Calu3 (cell line): ENCODE measurements around the gene CDK6. TPM values are rescaled to one million over a fixed set of nuclear protein-coding genes. Genes with fewer than 3 reads are reported as not detected.

Experiments
- BruUV-seq: library from RNA; stranded (reverse); fragments of 400-500 nt; replicated peaks from 2 replicates; lab custom pipeline; 2021; lab: Mats Ljungman, UMichigan
- CTCF ChIA-PET: fragments of 300-600 bp; sonication (Branson Sonifier 250); formaldehyde crosslinking; loops from one replicate; lab custom pipeline; 2022; ENCODE audit warnings: antibody characterized with exemption; lab: Charles Lee
- DNase-seq: peaks from one replicate; pipeline ENCODE4 v3.0.0; 2022
- H3K27ac Mint-ChIP-seq: one replicate; pipeline ENCODE4 v1.8.0; 2022; ENCODE audit warnings: mixed read lengths; ENCODE audit not compliant: unreplicated experiment
- H3K27me3 Mint-ChIP-seq: one replicate; pipeline ENCODE4 v1.8.0; 2022; ENCODE audit warnings: mixed read lengths; ENCODE audit not compliant: unreplicated experiment
- H3K36me3 Mint-ChIP-seq: one replicate; pipeline ENCODE4 v1.8.0; 2022; ENCODE audit warnings: mild to moderate bottlenecking, moderate library complexity, mixed read lengths; ENCODE audit not compliant: insufficient read depth, unreplicated experiment
- H3K4me1 Mint-ChIP-seq: one replicate; pipeline ENCODE4 v1.8.0; 2022; ENCODE audit warnings: mild to moderate bottlenecking, low read depth, mixed read lengths; ENCODE audit not compliant: unreplicated experiment
- H3K4me3 Mint-ChIP-seq: one replicate; pipeline ENCODE4 v1.8.0; 2022; ENCODE audit warnings: mild to moderate bottlenecking, low read depth, moderate library complexity, mixed read lengths; ENCODE audit not compliant: unreplicated experiment
- H3K9me3 Mint-ChIP-seq: one replicate; pipeline ENCODE4 v1.8.0; 2022; ENCODE audit warnings: low read depth, mixed read lengths; ENCODE audit not compliant: unreplicated experiment
- CTCF ChIP-seq: fragments of 200-600 bp; IDR thresholded peaks from one replicate; pipeline ENCODE4 v1.8.0; 2022; ENCODE audit warnings: antibody characterized with exemption; ENCODE audit not compliant: unreplicated experiment
- intact Hi-C: fragments of 100-400 bp; cut with micrococcal nuclease; formaldehyde crosslinking; loops from one replicate; pipeline ENCODE4 v1.10.0; 2022; ENCODE audit not compliant: unreplicated experiment
- total RNA-seq: library from RNA; stranded (reverse); gene quantifications from 2 replicates; pipeline ENCODE4 v1.2.3, GENCODE V29; 2022

CDK6 gene
- total RNA-seq, 1 experiment from 2014 or later: 87.9 TPM

GRCh38 chr7:92727755-92728154 is 108.6 kb downstream of the CDK6 start:
- TF ChIP-seq CTCF: no peak
- Mint-ChIP-seq H3K4me3 (no peak overlapping the region), H3K36me3 (peaks cover 20% of the 10 kb centered on the region), H3K4me1 (peaks cover 9% of the 10 kb centered on the region), H3K9me3 (no peaks in the 10 kb centered on the region), H3K27ac (no peak overlapping the region), H3K27me3 (no peaks in the 10 kb centered on the region)
- intact Hi-C loops: no loop called here
- no TSS peak for BruUV-seq
- CTCF ChIA-PET: no interaction called here
- DNase-seq: no peak

GRCh38 chr7:92725161-92725925 is 111.0 kb downstream of the CDK6 start:
- Mint-ChIP-seq H3K4me3 (no peak overlapping the region), H3K36me3 (peaks cover 30% of the 10 kb centered on the region), H3K9me3 (no peaks in the 10 kb centered on the region), H3K27me3 (no peaks in the 10 kb centered on the region), H3K4me1 (peaks cover 17% of the 10 kb centered on the region), H3K27ac (no peak overlapping the region)
- no peak for DNase-seq
- intact Hi-C loops: no loop called here
- TF ChIP-seq CTCF: no peak
- CTCF ChIA-PET: no interaction called here
- BruUV-seq: no TSS peak

GRCh38 chr7:92723943-92724342 is 112.4 kb downstream of the CDK6 start:
- no peaks in the 10 kb centered on the region for H3K27me3 Mint-ChIP-seq
- CTCF ChIA-PET: no interaction called here
- no peaks in the 10 kb centered on the region for H3K9me3 Mint-ChIP-seq
- BruUV-seq: no TSS peak
- intact Hi-C loops: no loop called here
- H3K4me3 Mint-ChIP-seq: no peak overlapping the region
- TF ChIP-seq CTCF: no peak
- no peak for DNase-seq
- H3K36me3 Mint-ChIP-seq: peaks cover 30% of the 10 kb centered on the region
- peak overlapping the region; percentile 64 for H3K27ac Mint-ChIP-seq
- peaks cover 30% of the 10 kb centered on the region for H3K4me1 Mint-ChIP-seq

- H3K4me3 Mint-ChIP-seq: no peak overlapping the region
- no peaks in the 10 kb centered on the region for H3K27me3 Mint-ChIP-seq
- BruUV-seq: no TSS peak
- no peak overlapping the region for H3K27ac Mint-ChIP-seq
- no peaks in the 10 kb centered on the region for H3K9me3 Mint-ChIP-seq
- CTCF ChIA-PET: no interaction called here
- DNase-seq: no peak
- no peak for TF ChIP-seq CTCF
- peaks cover 38% of the 10 kb centered on the region for H3K36me3 Mint-ChIP-seq
- H3K4me1 Mint-ChIP-seq: peaks cover 38% of the 10 kb centered on the region
- intact Hi-C loops: no loop called here
These were observed 113.2 kb downstream of the CDK6 start for GRCh38 chr7:92723205-92723604.
